Brain pericyte (primary cell): Measurements from ENCODE around the gene TTF2.
A peak's percentile ranks its signal among the peaks of the same experiment; 100 is the strongest.

Source experiments
- DNase-seq: peaks from one replicate; pipeline ENCODE4 v3.0.0-alpha.2; 2012; ENCODE audit warnings: low read depth, low spot score

Gene TTF2

DNA sequence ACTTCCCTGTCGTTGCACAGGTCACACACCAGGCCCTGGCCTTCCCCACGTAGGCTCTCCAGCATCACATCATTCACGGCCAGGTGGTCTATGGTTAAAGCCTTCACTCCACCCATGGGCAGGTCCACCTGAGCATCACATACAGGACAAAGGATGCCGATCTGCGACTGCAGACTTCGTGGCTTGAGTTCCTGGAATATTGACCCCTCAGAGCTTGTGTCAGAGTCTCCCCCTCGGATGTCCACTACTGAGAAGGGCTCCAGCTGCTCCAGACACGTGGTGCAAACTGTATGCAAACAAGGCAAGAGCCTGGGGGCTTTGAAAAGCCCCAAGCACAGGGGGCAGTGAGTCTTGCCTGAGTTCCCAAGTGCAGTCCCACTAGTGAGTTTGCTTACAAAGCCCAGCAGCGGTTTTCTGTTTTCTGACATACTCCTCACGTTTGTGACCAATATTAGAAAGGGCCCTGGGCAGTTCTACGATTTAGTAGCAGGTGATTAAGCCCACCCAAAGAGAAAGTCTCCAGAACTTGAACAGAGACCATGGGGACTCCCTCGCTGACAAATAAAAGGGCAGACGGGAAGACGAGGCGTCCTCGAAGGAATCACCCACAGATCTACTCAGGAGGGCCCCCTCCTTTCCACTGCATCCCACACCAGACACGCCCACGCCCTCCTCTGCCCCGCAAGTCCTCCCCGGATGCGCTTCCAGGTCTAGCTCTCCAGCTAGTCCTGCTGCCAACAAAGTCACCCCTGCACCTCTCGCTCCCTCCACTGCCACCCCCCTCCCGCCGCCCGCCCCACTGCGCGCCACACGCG lies 60.9 kb downstream of the TTF2 start:
- no peak for DNase-seq

DNA sequence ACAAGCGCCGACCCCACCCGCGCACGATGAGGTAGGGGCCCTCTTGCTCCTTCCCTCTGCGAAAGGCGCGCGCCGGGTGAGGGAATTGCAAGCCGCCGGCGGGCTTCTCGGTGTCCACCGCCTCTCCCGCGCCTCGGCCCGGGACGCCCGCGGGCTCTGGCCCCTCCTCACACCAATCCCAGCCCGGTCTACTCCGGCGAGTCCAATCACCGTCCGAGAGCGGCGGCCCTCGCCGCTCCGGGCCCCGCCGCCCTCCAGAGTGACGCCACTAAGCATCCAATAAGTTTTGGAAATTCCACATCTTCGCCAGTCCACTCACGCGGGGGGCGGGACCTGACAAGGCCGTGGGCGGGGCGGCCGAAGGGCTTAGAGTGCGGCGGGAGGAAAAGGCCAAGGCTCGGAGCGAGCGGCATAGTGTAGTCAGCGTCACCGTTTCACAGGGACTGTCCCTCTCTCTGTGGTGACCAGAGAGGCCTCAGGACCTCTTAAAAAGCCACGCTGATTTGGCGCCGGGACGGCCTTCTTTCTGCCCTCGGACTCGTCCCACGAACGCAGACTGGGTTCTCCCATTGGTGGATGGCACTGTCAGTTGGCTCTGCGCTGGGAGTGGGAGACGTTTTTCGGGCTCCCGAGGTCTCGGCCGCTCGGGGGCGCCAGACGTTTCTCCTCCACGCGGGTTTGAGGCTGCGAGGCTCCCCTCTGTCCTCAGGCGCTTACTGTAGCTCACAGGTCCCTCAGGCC lies 61.6 kb downstream of the TTF2 start, which contains the start of gene TRIM45:
Gene TRIM45, minus strand, starts transcription at position 161 of the 741 bp plus-strand sequence. CDS start 548 bp downstream, outside the sequence.
- DNase-seq: peak; percentile 93

DNA sequence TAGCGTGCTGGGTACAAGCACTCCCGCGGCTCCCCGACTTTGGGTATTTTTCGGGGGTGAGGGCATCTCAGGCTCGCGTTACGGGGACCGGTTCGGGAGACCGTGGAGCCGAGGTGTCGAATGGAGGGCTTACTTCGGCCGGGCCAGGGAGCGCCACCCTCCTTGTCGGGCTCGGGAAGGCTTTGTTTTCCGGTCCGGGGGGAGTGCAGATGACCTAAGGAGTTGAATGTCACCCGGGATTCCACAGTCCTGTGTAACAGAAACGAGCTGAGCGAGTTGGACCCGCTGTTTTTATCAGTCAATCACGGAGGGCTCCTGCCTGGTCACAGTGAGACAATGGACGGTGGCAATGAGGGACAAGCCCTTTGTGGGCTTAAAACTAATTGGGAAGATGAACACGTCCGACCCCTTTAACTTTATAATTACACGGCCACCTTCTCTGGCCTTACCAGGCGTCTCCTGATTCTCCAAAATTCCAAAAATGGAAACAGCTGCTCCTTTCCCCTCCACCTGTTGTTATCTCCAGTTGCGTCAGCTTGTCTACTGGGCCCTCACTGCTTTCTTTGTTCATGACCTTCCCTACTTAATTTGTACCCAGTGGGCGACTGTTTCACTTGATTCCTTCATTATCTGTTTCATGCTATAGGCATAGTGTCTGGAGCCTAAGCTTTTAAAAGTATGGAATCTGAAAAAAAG lies 62.4 kb downstream of the TTF2 start:
- no peak for DNase-seq

DNA sequence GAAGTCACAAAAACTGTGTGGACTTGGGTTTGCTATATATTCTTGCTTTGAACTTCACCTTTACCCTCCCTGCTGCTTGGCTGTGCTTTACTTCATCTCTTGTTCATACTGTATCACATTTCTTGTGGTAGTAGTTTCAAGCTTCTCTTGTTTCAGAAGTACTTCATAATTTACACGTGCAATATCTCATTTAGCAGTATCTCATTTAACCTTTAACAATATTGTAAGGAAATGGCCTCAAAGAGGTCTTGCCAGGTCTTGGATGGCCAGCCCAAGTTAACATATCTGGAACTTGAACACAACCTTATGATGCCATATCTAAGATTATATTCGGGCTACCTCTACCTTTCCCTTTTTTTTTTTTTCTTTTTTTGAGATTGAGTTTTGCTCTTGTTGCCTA lies 63.1 kb downstream of the TTF2 start:
- no peak for DNase-seq

DNA sequence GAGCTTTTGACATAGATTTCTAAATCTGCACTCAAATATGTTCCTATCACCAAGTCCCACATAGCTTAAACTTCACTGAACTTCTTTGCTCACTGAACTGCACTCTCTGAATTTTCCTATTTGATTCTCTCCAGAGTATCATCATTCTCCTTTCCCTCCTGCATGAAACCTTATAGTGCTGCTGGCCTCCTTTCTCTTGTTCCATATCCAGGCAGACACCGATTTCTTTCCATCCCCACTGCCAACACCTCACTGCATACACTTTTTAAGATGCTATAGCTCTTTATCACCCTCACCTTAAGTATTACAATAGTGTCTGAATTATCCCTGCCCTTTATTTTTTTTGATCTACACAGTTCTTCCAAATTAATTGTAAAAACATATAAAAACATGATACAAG lies 64.5 kb downstream of the TTF2 start:
- DNase-seq: no peak

DNA sequence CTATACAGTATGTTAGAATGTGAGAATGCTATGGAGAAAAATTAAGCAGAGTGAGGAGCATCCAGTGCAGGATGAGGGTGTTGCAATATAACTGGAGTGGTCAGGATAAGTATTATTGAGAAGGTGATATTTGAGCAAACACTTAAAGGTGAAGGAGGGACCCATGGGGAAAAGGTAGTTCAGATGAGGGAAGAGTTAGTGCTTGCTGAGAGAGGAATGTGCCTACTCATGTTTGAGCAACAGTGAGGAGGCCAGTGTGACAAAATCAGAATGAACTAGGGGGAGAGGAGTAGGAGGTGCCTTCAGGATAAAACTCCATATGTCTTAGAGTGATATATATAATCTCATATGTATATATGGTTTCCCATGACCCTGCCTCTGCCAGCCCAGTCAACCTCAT lies 67.7 kb downstream of the TTF2 start:
- no peak for DNase-seq

DNA sequence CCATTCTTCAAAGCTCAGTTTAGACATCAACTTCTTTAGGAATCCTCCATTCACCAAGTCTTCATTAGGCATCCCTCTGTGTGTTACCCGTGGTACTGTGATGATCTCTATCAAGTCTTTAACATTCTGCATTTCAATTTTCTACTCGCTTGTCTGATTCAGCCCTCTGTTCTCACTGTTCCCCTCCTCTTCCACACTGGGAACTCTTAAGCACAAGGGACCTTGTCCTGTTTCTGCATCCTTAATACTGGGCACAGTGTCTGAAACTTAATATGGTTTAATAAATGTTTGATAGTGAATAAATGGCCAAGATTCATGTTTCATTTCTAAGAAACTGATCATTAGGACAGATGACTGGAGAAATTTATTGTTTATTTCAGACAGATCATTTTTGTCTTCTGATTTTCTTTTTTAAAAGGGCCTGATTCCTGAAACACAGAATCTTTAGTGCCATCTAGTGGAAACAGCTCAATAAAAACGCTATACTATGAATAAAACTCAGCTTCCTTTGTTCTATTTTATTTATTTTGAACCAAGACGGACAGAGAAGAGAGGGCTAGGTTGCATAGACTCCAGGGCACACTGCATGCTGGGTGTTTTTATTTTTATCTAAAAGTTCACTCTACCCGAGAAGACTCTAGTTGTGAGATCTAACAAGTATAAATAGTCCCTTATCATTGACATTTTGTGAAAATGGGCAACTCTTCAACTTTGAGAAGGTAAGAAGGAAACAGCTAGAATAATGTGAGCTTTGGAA lies 68.4 kb downstream of the TTF2 start:
- DNase-seq: no peak

DNA sequence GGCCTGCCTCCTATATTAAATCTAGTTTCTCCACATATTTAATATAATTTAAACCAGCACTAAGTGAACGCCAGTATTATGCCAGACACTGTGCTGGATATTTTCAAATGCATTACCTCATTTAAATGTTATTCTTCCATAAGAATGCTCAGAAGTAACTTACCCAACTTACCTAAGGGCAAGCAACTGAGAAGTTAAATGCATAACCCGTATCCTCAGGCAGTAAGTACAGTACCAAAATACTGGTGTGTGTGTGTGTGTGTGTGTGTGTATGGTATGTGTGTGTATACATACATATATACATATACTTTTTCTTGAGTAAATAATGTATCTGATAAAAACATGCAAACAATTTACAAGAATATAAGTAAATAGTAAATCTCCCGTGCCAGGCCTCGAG lies 70.4 kb downstream of the TTF2 start:
- DNase-seq: no peak

DNA sequence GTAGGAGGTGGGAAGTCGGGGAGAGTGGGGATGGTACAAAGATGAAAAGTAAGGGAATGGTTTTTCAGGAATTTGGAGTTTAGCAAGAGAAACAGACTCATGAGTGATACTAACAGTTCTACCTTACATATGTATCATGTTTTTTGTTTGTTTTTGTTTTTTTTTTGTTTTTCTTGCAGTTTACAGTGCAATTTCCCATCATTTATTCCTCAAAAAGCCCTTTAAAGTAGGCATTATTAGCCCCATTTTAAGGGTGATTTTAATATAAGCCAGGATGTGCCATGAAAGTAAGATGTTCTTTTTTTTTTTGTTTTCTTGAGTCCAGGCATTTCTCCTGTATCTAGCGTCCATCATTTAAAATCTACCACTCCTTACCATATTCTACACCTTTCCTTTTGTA lies 75.2 kb downstream of the TTF2 start:
- DNase-seq: no peak

DNA sequence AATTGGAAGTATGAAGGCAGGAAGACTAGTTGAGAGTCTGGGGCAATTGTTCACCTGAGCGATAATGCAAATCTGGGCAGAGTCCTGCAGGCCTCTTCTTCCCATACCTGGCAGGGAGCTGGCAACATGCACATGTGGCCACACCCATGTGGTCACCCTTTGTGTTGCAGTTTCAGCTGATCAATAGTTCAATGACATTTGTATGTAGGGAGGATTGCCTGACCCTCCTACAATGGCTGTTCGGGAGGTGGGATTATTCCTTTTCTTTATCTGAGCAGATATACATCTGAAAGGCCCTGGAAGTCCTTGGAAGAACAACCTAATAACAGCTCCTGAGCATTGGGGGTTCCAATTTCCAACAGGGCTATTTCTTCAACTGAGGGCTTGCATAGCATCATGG lies 76.6 kb downstream of the TTF2 start:
- no peak for DNase-seq

DNA sequence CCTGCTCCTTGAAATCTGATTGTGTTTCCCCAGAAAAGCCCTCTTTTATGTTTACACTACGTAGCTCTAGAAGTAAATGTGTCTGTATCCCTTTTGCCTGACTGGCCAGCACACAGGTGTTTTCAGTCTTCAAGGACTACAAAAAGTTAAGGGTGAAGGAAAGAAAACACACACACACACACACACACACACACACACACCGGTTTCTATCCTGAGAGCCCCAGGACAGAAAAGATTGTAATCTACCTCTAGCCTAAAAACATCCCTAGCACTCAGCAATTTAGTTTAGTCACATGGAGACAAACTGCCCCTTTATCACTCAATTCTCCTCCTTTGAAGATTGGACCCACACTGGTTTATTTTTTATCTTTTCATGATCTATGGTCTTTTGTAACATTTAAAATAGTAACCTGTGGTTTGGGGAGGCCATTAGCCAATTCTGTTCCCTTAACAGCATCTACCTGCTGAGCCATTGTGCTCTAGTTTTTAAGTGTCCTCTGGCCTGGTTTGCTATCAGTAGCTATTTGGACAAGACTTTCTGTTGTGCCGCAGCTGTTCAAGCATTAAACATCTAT lies 77.2 kb downstream of the TTF2 start:
- DNase-seq: no peak

DNA sequence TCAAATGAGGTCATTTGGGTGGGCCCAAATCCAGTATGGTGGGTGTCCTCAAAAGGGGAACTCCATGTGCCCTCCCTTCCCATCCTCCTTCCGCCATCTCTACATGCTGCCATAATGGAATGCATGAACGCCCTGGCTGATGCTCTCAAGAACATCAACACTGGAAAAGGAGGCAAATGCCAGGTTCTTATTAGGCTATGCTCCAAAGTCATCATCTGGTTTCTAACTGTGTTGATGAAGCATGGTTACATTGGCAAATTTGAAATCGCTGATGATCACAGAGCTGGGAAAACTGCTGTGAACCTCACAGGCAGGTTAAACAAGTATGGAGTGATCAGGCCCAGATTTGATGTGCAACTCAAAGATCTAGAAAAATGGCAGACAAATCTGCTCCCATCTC lies 78.0 kb downstream of the TTF2 start:
- DNase-seq: no peak

DNA sequence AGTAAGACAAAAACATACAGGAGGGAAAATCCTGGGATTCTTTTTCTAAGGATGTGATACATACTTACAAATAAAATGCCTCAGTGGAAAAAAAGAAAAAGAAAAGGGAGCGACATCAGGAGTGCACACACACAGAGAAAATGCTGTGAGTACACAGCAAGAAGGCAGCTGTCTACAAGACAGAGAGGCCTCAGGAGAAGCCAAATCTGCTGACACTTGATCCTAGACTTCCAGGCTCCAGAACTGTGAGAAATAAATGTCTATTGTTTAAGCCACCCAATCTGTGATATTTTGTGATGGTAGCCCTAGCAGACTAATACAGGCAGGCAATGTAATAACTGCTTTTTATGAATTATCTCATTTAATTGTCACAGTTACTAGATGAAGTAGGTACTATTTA lies 78.4 kb downstream of the TTF2 start:
- no peak for DNase-seq

DNA sequence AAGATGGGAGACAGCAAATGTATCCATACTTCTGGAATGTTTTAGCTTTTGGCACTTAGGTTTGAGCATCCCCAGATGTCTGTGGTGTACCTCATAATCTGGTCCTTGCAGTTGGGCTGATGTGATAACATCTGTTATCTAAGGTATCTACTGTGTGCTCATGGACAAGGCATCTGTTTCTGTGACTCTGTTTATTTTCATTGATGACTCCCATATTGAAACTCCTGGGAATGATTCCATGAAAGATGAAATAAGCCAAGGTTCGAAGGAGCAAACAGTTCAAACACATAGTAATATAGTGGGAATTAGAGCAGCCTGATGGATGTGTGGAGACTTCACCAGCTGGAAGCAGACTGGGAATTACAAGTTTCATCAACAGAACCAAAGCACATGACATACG lies 82.1 kb downstream of the TTF2 start:
- DNase-seq: no peak

DNA sequence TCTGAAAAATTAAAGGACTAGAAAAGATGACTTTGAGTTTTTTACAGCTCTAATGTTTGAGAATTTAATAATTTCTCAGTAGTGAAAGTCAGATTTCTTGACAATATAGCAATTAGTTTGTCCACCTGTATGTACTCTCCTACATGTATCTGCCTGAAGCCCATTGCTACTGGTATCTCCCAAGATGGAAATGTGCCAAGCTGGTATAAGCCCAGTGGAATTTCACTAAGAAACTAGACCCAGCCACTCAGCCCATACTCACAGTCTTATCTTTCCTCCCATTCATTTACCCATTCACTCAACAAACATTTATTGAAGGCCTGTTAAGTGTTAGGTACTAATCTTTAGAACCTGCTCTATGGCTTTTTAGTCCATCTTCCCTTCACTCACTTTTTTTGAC lies 83.0 kb downstream of the TTF2 start:
- DNase-seq: no peak

DNA sequence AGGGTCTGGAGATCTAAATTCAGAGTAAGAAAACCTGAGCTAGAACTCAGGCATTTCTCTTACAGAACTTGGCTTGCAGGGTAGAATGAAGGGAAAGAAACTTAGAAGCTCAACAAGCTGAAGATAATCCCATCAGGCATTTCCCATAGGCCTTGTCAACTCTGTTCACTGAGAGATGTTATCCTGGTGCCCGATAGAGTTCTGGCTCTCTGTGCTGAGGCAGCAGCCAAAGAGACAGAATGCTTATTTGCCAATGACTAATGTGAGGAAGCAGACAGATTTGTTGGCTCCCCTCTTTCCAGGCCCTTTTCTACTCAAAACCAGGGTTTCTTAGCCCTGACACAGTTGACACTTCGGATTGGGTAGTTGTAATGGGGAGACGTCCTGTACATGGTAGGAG lies 83.7 kb downstream of the TTF2 start:
- DNase-seq: no peak

DNA sequence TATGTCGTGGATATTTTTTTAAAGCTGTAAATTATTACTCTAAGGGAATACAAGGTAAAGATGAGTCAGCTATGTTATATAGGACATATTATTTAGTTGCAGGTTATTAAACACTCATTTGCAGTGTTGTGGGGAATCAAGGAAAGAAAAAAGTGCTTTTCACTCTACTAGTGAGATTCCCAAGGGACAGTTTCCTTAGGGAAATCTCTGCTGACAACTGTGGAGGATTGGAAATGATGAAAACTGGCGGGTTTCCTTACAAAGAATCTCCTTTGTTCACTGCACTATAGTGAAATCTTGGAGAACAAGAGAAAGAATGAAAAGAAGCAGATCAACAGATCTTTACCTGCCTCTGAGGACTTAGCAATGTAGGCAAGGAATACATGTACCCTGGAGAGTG lies 85.9 kb downstream of the TTF2 start:
- DNase-seq: no peak

DNA sequence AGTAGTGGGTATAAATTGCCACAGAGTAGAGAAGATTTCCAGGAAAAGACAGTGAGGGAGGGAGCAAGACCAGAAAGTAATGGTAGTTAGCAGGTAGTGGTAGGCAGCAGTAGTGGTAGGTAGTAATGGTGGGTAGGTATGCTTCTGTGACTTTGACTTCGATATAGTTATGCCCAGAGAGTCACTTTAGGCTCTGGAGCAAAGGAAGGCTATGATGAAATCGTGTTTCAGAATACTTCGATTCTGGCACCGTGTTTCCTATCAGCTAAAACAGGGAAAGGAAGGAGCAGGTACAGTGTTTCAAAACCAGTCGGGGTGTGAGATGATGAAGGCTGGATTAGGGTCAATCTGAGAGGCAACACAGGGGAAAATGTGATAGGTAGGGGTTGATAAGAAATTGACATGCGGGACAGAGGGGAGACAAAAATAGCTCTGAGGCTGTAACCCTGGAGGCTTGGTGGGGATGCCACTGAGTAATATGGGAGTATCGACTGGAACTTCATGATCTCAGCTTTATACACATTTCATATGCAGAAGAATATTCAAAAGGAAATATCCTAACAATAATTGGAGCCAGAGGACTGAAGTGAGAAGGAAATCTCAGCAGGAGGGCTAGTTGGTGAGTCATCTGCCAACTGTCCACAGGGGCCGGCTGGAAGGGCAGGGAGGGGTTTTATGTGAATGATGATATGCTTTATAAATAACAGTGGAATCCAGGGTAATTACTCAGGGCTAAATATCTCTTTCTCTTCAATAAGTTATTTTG lies 86.6 kb downstream of the TTF2 start:
- peak; percentile 55 for DNase-seq

DNA sequence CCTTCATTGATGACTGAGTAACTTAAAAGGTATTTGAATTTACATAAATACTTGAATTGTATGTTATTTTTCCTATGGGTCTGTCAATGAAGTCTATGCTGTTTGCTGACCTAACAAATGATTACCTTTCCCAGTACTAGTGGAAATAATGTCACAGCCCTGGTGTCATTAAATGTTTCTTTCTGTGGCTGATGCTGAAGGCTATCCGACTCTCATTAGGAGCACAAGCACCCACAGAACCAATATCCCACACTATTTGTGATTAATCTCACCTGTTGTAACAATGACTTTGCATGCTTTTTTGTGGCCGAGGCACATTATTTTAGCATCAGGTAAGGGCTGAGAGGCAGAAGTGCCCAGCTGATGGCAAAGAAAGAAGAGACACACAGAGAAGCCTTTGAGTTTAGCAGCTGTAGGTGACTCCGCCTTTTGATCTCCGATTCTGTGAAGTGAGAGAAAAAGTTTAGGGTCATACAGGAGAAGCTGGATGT lies 87.3 kb downstream of the TTF2 start:
- DNase-seq: no peak

DNA sequence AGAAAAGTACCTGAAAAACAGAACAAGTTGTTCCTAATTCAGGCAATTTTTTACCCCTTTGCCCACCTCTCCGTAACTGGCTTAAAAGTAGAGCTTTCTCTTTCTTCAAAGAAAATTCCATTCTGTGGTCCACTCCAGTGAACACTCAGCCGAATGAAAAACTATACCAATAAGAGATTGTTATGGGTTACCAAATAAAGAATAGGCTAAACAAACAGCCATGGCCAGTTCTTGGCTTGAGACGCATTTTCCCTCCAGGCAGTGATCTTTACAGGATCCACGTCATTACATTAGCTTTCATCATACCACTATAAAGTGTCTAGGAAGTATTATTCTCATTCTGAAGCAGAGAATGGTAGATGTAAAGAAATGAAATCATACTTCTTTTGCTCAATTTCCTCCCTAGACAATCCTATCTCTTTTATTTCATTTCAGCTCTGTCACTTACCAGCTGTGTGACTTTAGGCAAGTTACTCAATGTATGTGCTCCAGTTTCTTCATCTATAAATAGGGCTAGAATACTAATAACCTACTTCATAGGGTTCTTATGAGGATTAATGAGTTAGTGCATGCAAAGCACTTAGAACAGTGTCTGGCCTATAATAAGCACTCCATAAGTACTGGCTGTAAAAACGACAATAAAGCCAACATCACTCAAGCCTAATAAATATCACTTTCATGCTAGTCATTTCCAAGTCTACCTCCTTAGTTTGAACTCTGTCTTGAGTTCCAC lies 87.9 kb downstream of the TTF2 start:
- no peak for DNase-seq
